Fibroblast of lung (primary cell): ENCODE measurements around the gene RNU6-9.

ENCODE experiments used
- EZH2 ChIP-seq: IDR thresholded peaks from 2 replicates; pipeline ENCODE4 v1.5.1; 2012; ENCODE audit warnings: low read length, control low read depth, mild to moderate bottlenecking; ENCODE audit errors: missing control alignments
- TF ChIP-seq, protein P1 (sequence below), 2 donors: IDR thresholded peaks in 1 of 2; conservative IDR thresholded peaks in 1 of 2; 1 replicate in 1 of 2; 2 replicates in 1 of 2; pipeline ENCODE4 v1.5.1; 2011 to 2012; ENCODE audit warnings: low read length in 2 of 2, control low read depth in 1 of 2, inconsistent platforms in 1 of 2, low read depth in 1 of 2, mild to moderate bottlenecking in 1 of 2

DNA sequence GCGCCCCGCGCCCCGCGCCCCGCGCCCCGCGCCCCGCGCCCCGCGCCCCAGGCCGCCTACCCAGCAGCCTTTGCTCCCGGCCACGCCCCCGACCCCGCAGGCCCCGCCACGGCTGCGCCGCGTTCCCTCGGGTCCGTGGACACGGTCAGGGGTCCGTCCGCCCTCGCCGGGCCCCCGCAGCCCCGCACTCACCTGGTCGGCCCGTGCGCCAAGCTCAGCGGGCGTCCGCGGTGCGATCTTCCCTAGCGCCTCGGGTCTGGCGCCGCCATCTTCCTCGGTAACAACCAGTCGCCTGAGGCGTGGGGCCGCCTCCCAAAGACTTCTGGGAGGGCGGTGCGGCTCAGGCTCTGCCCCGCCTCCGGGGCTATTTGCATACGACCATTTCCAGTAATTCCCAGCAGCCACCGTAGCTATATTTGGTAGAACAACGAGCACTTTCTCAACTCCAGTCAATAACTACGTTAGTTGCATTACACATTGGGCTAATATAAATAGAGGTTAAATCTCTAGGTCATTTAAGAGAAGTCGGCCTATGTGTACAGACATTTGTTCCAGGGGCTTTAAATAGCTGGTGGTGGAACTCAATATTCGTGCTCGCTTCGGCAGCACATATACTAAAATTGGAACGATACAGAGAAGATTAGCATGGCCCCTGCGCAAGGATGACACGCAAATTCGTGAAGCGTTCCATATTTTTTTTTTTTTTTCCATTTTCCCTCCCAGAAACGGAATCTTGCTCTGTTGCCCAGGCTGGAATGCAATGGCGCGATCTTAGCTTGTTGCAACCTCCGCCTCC, at the start of gene RNU6-9, which contains the start of gene MED16:
- TF ChIP-seq, protein P1, sequence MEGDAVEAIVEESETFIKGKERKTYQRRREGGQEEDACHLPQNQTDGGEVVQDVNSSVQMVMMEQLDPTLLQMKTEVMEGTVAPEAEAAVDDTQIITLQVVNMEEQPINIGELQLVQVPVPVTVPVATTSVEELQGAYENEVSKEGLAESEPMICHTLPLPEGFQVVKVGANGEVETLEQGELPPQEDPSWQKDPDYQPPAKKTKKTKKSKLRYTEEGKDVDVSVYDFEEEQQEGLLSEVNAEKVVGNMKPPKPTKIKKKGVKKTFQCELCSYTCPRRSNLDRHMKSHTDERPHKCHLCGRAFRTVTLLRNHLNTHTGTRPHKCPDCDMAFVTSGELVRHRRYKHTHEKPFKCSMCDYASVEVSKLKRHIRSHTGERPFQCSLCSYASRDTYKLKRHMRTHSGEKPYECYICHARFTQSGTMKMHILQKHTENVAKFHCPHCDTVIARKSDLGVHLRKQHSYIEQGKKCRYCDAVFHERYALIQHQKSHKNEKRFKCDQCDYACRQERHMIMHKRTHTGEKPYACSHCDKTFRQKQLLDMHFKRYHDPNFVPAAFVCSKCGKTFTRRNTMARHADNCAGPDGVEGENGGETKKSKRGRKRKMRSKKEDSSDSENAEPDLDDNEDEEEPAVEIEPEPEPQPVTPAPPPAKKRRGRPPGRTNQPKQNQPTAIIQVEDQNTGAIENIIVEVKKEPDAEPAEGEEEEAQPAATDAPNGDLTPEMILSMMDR (conservative IDR thresholded peaks at IDR 0.05 in 1 of 2, IDR thresholded peaks at IDR 0.05 in 1 of 2; ENCODE audit: low read depth in 1 of 2, low read length in 2 of 2), result no peak
- TF ChIP-seq EZH2, result no peak
